HG03520 (cell line): Measurements from ENCODE around the gene BAIAP2.
A peak's percentile ranks its signal among the peaks of the same experiment; 100 is the strongest.

Experiments
- ATAC-seq: cut with Tn5 transposase; IDR thresholded peaks from one replicate; pipeline ENCODE4 v1.9.1; 2021; ENCODE audit warnings: mild to moderate bottlenecking, moderate library complexity; ENCODE audit not compliant: unreplicated experiment

BAIAP2 gene

GRCh38 chr17:81034779-81035520, at the start of gene BAIAP2:
Gene BAIAP2 (plus strand): TSS chr17:81035151. CDS start chr17:81035255, 104 bp downstream.
- peak; percentile 47 for ATAC-seq

- no peak for ATAC-seq
These were observed 48.9 kb upstream of the BAIAP2 start for GRCh38 chr17:80986046-80986445.

GRCh38 chr17:80986816-80987475, 48.0 kb upstream of the BAIAP2 start:
- ATAC-seq: no peak

- no peak for ATAC-seq
These were observed 47.0 kb upstream of the BAIAP2 start for GRCh38 chr17:80987941-80988461.

- ATAC-seq: no peak
These were observed 45.4 kb upstream of the BAIAP2 start for GRCh38 chr17:80989586-80989913.

GRCh38 chr17:80990921-80991644, 43.9 kb upstream of the BAIAP2 start:
- ATAC-seq: no peak

GRCh38 chr17:80991645-80992076, 43.3 kb upstream of the BAIAP2 start, which contains the start of gene CHMP6:
Gene CHMP6 (plus strand): TSS chr17:80991841. CDS start chr17:80991919, 78 bp downstream.
- no peak for ATAC-seq

GRCh38 chr17:80992077-80992947, 42.6 kb upstream of the BAIAP2 start:
- no peak for ATAC-seq

- ATAC-seq: no peak
These were observed 41.9 kb upstream of the BAIAP2 start for GRCh38 chr17:80992948-80993624.

GRCh38 chr17:80995131-80995530, 39.8 kb upstream of the BAIAP2 start:
- no peak for ATAC-seq

GRCh38 chr17:80996422-80997305, 38.3 kb upstream of the BAIAP2 start:
- ATAC-seq: no peak

GRCh38 chr17:80997424-80998117, 37.4 kb upstream of the BAIAP2 start:
- no peak for ATAC-seq

- no peak for ATAC-seq
These were observed 36.7 kb upstream of the BAIAP2 start for GRCh38 chr17:80998118-80998747.

- ATAC-seq: no peak
These were observed 36.0 kb upstream of the BAIAP2 start for GRCh38 chr17:80998748-80999535.

- no peak for ATAC-seq
These were observed 35.2 kb upstream of the BAIAP2 start for GRCh38 chr17:80999536-81000333.

- ATAC-seq: no peak
These were observed 34.7 kb upstream of the BAIAP2 start for GRCh38 chr17:81000334-81000630.
